ENCODE measurements around the gene PRICKLE2. TPM values are rescaled to one million over a fixed set of nuclear protein-coding genes. Genes with fewer than 3 reads are reported as not detected.

The PRICKLE2 gene
- total RNA-seq, 1 experiment from 2014 or later = 5.6 TPM

- ChIA-PET CTCF (no interaction called here), POLR2A (no interaction called here)
- Mint-ChIP-seq H3K4me1 (peaks cover 29% of the 10 kb centered on the region), H3K4me3 (no peak overlapping the region), H3K9me3 (peaks cover 9% of the 10 kb centered on the region), H3K36me3 (no peaks in the 10 kb centered on the region), H3K27ac (no peak overlapping the region), H3K27me3 (ENCODE audit: low read depth) (no peaks in the 10 kb centered on the region; the same call in none of the 2 replicates)
- ATAC-seq (no peak), DNase-seq (ENCODE audit: low spot score) (no peak)
- TF ChIP-seq CREB1 (CRISPR knock-in tag; IDR thresholded peaks at IDR 0.05) (no peak), JUN (CRISPR knock-in tag; IDR thresholded peaks at IDR 0.05) (no peak), ATF2 (CRISPR knock-in tag; IDR thresholded peaks at IDR 0.05; ENCODE audit: borderline replicate concordance, low read depth) (no peak), OVOL2 (CRISPR knock-in tag; IDR thresholded peaks at IDR 0.05; ENCODE audit: borderline replicate concordance) (no peak), ZNF317 (CRISPR knock-in tag; IDR thresholded peaks at IDR 0.05; ENCODE audit: borderline replicate concordance, low read depth) (no peak), HMGA2 (CRISPR knock-in tag; IDR thresholded peaks at IDR 0.05) (no peak), ZNF416 (CRISPR knock-in tag; IDR thresholded peaks at IDR 0.05) (no peak), E2F4 (CRISPR knock-in tag; IDR thresholded peaks at IDR 0.05; ENCODE audit: borderline replicate concordance, low read depth) (no peak), ZNF232 (CRISPR knock-in tag; IDR thresholded peaks at IDR 0.05) (no peak), KAT7 (CRISPR knock-in tag; IDR thresholded peaks at IDR 0.05; ENCODE audit: borderline replicate concordance) (no peak), NR1H2 (CRISPR knock-in tag; IDR thresholded peaks at IDR 0.05) (no peak), JAZF1 (CRISPR knock-in tag; IDR thresholded peaks at IDR 0.05) (no peak), NFYB (CRISPR knock-in tag; conservative IDR thresholded peaks at IDR 0.05; ENCODE audit: low read depth) (no peak), GTF2I (CRISPR knock-in tag; conservative IDR thresholded peaks at IDR 0.05) (no peak), FOXJ3 (CRISPR knock-in tag; IDR thresholded peaks at IDR 0.05; ENCODE audit: borderline replicate concordance) (no peak), ZNF121 (CRISPR knock-in tag; IDR thresholded peaks at IDR 0.05) (no peak), GRHL2 (CRISPR knock-in tag; IDR thresholded peaks at IDR 0.05; ENCODE audit: insufficient replicate concordance, severe bottlenecking) (no peak)
- TF ChIP-seq, protein P1, sequence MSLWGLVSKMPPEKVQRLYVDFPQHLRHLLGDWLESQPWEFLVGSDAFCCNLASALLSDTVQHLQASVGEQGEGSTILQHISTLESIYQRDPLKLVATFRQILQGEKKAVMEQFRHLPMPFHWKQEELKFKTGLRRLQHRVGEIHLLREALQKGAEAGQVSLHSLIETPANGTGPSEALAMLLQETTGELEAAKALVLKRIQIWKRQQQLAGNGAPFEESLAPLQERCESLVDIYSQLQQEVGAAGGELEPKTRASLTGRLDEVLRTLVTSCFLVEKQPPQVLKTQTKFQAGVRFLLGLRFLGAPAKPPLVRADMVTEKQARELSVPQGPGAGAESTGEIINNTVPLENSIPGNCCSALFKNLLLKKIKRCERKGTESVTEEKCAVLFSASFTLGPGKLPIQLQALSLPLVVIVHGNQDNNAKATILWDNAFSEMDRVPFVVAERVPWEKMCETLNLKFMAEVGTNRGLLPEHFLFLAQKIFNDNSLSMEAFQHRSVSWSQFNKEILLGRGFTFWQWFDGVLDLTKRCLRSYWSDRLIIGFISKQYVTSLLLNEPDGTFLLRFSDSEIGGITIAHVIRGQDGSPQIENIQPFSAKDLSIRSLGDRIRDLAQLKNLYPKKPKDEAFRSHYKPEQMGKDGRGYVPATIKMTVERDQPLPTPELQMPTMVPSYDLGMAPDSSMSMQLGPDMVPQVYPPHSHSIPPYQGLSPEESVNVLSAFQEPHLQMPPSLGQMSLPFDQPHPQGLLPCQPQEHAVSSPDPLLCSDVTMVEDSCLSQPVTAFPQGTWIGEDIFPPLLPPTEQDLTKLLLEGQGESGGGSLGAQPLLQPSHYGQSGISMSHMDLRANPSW (CRISPR knock-in tag; conservative IDR thresholded peaks at IDR 0.05; ENCODE audit: low read depth) = no peak
- TF ChIP-seq, protein P2, sequence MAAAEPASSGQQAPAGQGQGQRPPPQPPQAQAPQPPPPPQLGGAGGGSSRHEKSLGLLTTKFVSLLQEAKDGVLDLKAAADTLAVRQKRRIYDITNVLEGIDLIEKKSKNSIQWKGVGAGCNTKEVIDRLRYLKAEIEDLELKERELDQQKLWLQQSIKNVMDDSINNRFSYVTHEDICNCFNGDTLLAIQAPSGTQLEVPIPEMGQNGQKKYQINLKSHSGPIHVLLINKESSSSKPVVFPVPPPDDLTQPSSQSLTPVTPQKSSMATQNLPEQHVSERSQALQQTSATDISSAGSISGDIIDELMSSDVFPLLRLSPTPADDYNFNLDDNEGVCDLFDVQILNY (CRISPR knock-in tag; IDR thresholded peaks at IDR 0.05) = no peak
- TF ChIP-seq, protein P3, sequence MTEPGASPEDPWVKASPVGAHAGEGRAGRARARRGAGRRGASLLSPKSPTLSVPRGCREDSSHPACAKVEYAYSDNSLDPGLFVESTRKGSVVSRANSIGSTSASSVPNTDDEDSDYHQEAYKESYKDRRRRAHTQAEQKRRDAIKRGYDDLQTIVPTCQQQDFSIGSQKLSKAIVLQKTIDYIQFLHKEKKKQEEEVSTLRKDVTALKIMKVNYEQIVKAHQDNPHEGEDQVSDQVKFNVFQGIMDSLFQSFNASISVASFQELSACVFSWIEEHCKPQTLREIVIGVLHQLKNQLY (CRISPR knock-in tag; IDR thresholded peaks at IDR 0.05) = no peak
These were observed 142.9 kb downstream of the PRICKLE2 start for GRCh38 chr3:64082411-64082810.

DNA sequence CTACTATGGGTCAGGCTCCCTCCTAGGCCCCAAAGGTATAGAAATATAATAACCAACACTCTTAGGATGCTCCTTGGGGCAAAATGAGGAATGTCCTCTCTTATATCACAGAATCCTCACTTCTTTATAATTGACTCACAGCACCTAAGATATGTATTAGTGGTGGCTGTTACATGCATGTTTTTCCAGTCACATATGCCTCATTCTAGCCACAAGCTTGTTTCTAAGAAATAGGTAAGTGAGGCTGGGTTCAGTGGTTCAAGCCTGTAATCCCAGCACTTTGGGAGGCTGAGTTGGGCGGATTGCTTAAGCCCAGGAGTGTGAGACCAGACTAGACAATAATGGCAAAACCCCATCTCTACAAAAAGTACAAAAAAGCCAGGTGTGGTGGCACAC, 144.0 kb downstream of the PRICKLE2 start:
- H3K4me3 Mint-ChIP-seq = no peak overlapping the region
- DNase-seq (ENCODE audit: low spot score) (no peak), ATAC-seq (no peak)
- no peaks in the 10 kb centered on the region; the same call in none of the 2 replicates for H3K27me3 Mint-ChIP-seq (ENCODE audit: low read depth)
- CTCF ChIA-PET = no interaction called here
- H3K27ac Mint-ChIP-seq = no peak overlapping the region
- peaks cover 9% of the 10 kb centered on the region for H3K9me3 Mint-ChIP-seq
- POLR2A ChIA-PET = no interaction called here
- H3K36me3 Mint-ChIP-seq = no peaks in the 10 kb centered on the region
- H3K4me1 Mint-ChIP-seq = peaks cover 19% of the 10 kb centered on the region
- TF ChIP-seq GRHL2 (CRISPR knock-in tag; IDR thresholded peaks at IDR 0.05; ENCODE audit: insufficient replicate concordance, severe bottlenecking) (no peak), NR3C1 (CRISPR knock-in tag; conservative IDR thresholded peaks at IDR 0.05; ENCODE audit: low read depth) (no peak), ZNF317 (CRISPR knock-in tag; IDR thresholded peaks at IDR 0.05; ENCODE audit: borderline replicate concordance, low read depth) (no peak), NFE2L1 (CRISPR knock-in tag; IDR thresholded peaks at IDR 0.05) (no peak), ATF1 (CRISPR knock-in tag; IDR thresholded peaks at IDR 0.05) (no peak), RORB (CRISPR knock-in tag; IDR thresholded peaks at IDR 0.05) (no peak), FOXJ3 (CRISPR knock-in tag; IDR thresholded peaks at IDR 0.05; ENCODE audit: borderline replicate concordance) (no peak), SMAD4 (CRISPR knock-in tag; IDR thresholded peaks at IDR 0.05) (no peak), ZSCAN18 (CRISPR knock-in tag; IDR thresholded peaks at IDR 0.05) (no peak), GABPB1 (CRISPR knock-in tag; IDR thresholded peaks at IDR 0.05) (no peak), TP53 (CRISPR knock-in tag; IDR thresholded peaks at IDR 0.05) (no peak)
